Activated T-cell treated with anti-CD3 and anti-CD28 coated beads, Interleukin-2, amount 50 U/mL, for 1 hour (primary cell): ENCODE data around the gene HMG20A.

ENCODE experiments used
- DNase-seq: peaks from one replicate; pipeline ENCODE4 v3.0.0-alpha.2; 2020

The HMG20A gene

GRCh38 chr15:77526595-77527163 is 106.0 kb downstream of the HMG20A start:
- DNase-seq: no peak

- DNase-seq: no peak
Observed at GRCh38 chr15:77527164-77527778, 106.6 kb downstream of the HMG20A start.

GRCh38 chr15:77527831-77528231 is 107.1 kb downstream of the HMG20A start:
- DNase-seq: no peak

GRCh38 chr15:77528290-77528967 is 107.7 kb downstream of the HMG20A start:
- no peak for DNase-seq

GRCh38 chr15:77528968-77529319 is 108.3 kb downstream of the HMG20A start:
- DNase-seq: no peak

- no peak for DNase-seq
Observed at GRCh38 chr15:77529394-77530159, 108.9 kb downstream of the HMG20A start.

- no peak for DNase-seq
Observed at GRCh38 chr15:77530576-77530975, 109.9 kb downstream of the HMG20A start.

GRCh38 chr15:77531191-77532000 is 110.7 kb downstream of the HMG20A start:
- no peak for DNase-seq

GRCh38 chr15:77532067-77532710 is 111.5 kb downstream of the HMG20A start:
- no peak for DNase-seq

GRCh38 chr15:77532846-77533245 is 112.2 kb downstream of the HMG20A start:
- no peak for DNase-seq

- no peak for DNase-seq
Observed at GRCh38 chr15:77533578-77534430, 113.1 kb downstream of the HMG20A start.
